ENCODE measurements around the gene MOB4.
A peak's percentile ranks its signal among the peaks of the same experiment; 100 is the strongest.

The MOB4 gene

GRCh38 chr2:197597166-197597565 lies 81.3 kb downstream of the MOB4 start:
- no peak for DNase-seq

GRCh38 chr2:197598450-197598849 lies 82.6 kb downstream of the MOB4 start:
- no peak for DNase-seq

- peak; percentile 14 for DNase-seq
Observed at GRCh38 chr2:197599285-197599965, 83.6 kb downstream of the MOB4 start.

- no peak for DNase-seq
Observed at GRCh38 chr2:197600306-197600705, 84.4 kb downstream of the MOB4 start.

- no peak for DNase-seq
Observed at GRCh38 chr2:197601726-197602125, 85.9 kb downstream of the MOB4 start.
